HepG2 (cell line): ENCODE results near the gene PPRC1. TPM values are rescaled to one million over a fixed set of nuclear protein-coding genes. Genes with fewer than 3 reads are reported as not detected.

ENCODE experiments used
- ATAC-seq: fragments of 200-7000 bp; cut with Tn5 transposase; 3 replicates; pipeline ENCODE4 v1.9.1; 2020; ENCODE audit warnings: mild to moderate bottlenecking, moderate library complexity
- BruUV-seq: library from RNA; stranded (reverse); fragments of 400-500 nt; replicated peaks from 2 replicates; lab custom pipeline; 2021; lab: Mats Ljungman, UMichigan
- CTCF ChIA-PET: fragments of 300-600 bp; formaldehyde crosslinking; extraction: SDS; loops from one replicate; lab custom pipeline; 2021; ENCODE audit warnings: low total read pairs, inconsistent platforms, low intra/inter-chr PET ratio; lab: Yijun Ruan, JAX
- POLR2A ChIA-PET: fragments of 350-600 bp; sonication (Branson Sonifier 250); formaldehyde crosslinking; loops from one replicate; lab custom pipeline; 2020; ENCODE audit warnings: antibody characterized with exemption, inconsistent platforms; lab: Yijun Ruan, JAX
- DNase-seq: peaks from one replicate; pipeline ENCODE4 v3.0.0-alpha.2; 2015; ENCODE audit warnings: low spot score
- FAIRE-seq: peaks from 3 replicates; lab custom pipeline; 2011; peaks lifted over from hg19 to GRCh38; lab: Jason Lieb, UNC
- H2AFZ ChIP-seq: one replicate; pipeline ENCODE4 v1.6.1; 2011; ENCODE audit warnings: low read length, inconsistent platforms
- H3K27ac ChIP-seq: fragments of 300-600 bp; 3 replicates; pipeline ENCODE4 v1.8.0; 2011; ENCODE audit warnings: mixed run types, mild to moderate bottlenecking, mixed read lengths, low read length, inconsistent platforms; ENCODE audit not compliant: insufficient read depth; ENCODE audit errors: extremely low read length
- H3K27me3 ChIP-seq, 2 experiments: fragments of 200-600 bp in 1 of 2; 2 replicates in 1 of 2; 3 replicates in 1 of 2; pipeline versions ENCODE4 v1.6.0 to v1.8.0; 2011; ENCODE audit warnings: low read length in 2 of 2, mild to moderate bottlenecking in 2 of 2, moderate library complexity in 2 of 2, inconsistent platforms in 1 of 2; ENCODE audit not compliant: insufficient read depth in 2 of 2, control insufficient read depth in 1 of 2
- H3K36me3 ChIP-seq, 2 experiments: fragments of 200-600 bp in 1 of 2; replicated peaks in 1 of 2; 2 replicates in 1 of 2; 3 replicates in 1 of 2; pipeline versions ENCODE4 v1.5.1 to v1.8.0; 2011; ENCODE audit warnings: low read length in 2 of 2, inconsistent platforms in 1 of 2; ENCODE audit not compliant: insufficient read depth in 2 of 2, control insufficient read depth in 1 of 2
- H3K4me1 ChIP-seq: 2 replicates; pipeline ENCODE4 v1.5.1; 2012; ENCODE audit warnings: low read length, inconsistent platforms; ENCODE audit not compliant: insufficient read depth
- H3K4me2 ChIP-seq: 2 replicates; pipeline ENCODE4 v1.6.0; 2011; ENCODE audit warnings: low read depth, low read length, inconsistent platforms
- H3K4me3 ChIP-seq, 3 experiments: fragments of 200-600 bp in 1 of 3; sonication (generic), shearing (Covaris generic) in 1 of 3; replicated peaks in 1 of 3; 2 replicates each; pipeline ENCODE4 v1.5.1; 2011 to 2016; ENCODE audit warnings: low read length in 3 of 3, inconsistent platforms in 2 of 3, low read depth in 2 of 3, mild to moderate bottlenecking in 2 of 3, control low read depth in 1 of 3, mixed read lengths in 1 of 3; ENCODE audit not compliant: insufficient read depth in 1 of 3
- H3K79me2 ChIP-seq: one replicate; pipeline ENCODE4 v1.6.1; 2011; ENCODE audit warnings: low read length, inconsistent platforms; ENCODE audit not compliant: insufficient read depth
- H3K9ac ChIP-seq: 2 replicates; pipeline ENCODE4 v1.6.0; 2011; ENCODE audit warnings: mild to moderate bottlenecking, low read depth, low read length, inconsistent platforms; ENCODE audit not compliant: insufficient read depth
- H3K9me3 ChIP-seq: 2 replicates; pipeline ENCODE4 v1.5.1; 2012; ENCODE audit warnings: mild to moderate bottlenecking, low read length
- H4K20me1 ChIP-seq: 2 replicates; pipeline ENCODE4 v1.6.0; 2011; ENCODE audit warnings: inconsistent platforms, mild to moderate bottlenecking, low read length, moderate library complexity; ENCODE audit not compliant: insufficient read depth
- HNRNPLL ChIP-seq: fragments of 200-400 bp; formaldehyde crosslinking; IDR thresholded peaks from 2 replicates; pipeline ENCODE4 v1.6.1; 2017; ENCODE audit warnings: mild to moderate bottlenecking, low read depth, low read length; ENCODE audit not compliant: poor library complexity, severe bottlenecking
- HOXA9 ChIP-seq: sonication (generic); formaldehyde crosslinking; IDR thresholded peaks from 2 replicates; pipeline ENCODE4 v1.8.1; 2022; ENCODE audit warnings: missing genetic modification reagents, mild to moderate bottlenecking, moderate library complexity, borderline replicate concordance
- KLF6 ChIP-seq: IDR thresholded peaks from 2 replicates; pipeline ENCODE4 v1.8.0; 2016; ENCODE audit warnings: missing biosample characterization, missing genetic modification reagents
- MAFF ChIP-seq: IDR thresholded peaks from 2 replicates; pipeline ENCODE4 v1.6.1; 2011; ENCODE audit warnings: low read depth, low read length, improper control_type of control experiment
- MAFK ChIP-seq, 2 experiments: IDR thresholded peaks in 1 of 2; conservative IDR thresholded peaks in 1 of 2; 2 replicates each; pipeline ENCODE4 v1.6.1; 2011; ENCODE audit warnings: improper control_type of control experiment in 2 of 2, low read length in 2 of 2
- NFYC ChIP-seq: IDR thresholded peaks from 2 replicates; pipeline ENCODE4 v1.6.1; 2016; ENCODE audit warnings: missing genetic modification reagents, missing compliant biosample characterization
- POLR2AphosphoS2 ChIP-seq: IDR thresholded peaks from 2 replicates; pipeline ENCODE4 v1.6.1; 2011; ENCODE audit warnings: low read depth, low read length, improper control_type of control experiment
- SRSF1 ChIP-seq: fragments of 200-400 bp; formaldehyde crosslinking; optimal IDR thresholded peaks from 2 replicates; pipeline ENCODE3; 2017; ENCODE audit warnings: mild to moderate bottlenecking, low read depth, low read length, moderate library complexity
- STAG1 ChIP-seq: sonication (generic); formaldehyde crosslinking; IDR thresholded peaks from 2 replicates; pipeline ENCODE4 v1.4.0; 2020; ENCODE audit warnings: missing genetic modification reagents
- STAT6 ChIP-seq: sonication (generic); formaldehyde crosslinking; IDR thresholded peaks from 2 replicates; pipeline ENCODE4 v1.4.0; 2020; ENCODE audit warnings: missing genetic modification reagents, mild to moderate bottlenecking, borderline replicate concordance
- ZFY ChIP-seq: sonication (generic); formaldehyde crosslinking; IDR thresholded peaks from 2 replicates; pipeline ENCODE4 v1.4.0; 2020; ENCODE audit warnings: missing genetic modification reagents
- ZFYVE20 ChIP-seq: sonication (generic); formaldehyde crosslinking; IDR thresholded peaks from 2 replicates; pipeline ENCODE4 v1.8.0; 2023; ENCODE audit warnings: low read depth, mild to moderate bottlenecking, moderate library complexity, missing genetic modification reagents, borderline replicate concordance
- ZNF83 ChIP-seq: sonication (generic); formaldehyde crosslinking; IDR thresholded peaks from 2 replicates; pipeline ENCODE4 v1.4.0; 2020; ENCODE audit warnings: missing genetic modification reagents, mild to moderate bottlenecking, borderline replicate concordance
- WGBS: methylation state at CpG from one replicate; pipeline ENCODE4 v1.1.6; 2017; ENCODE audit warnings: low lambda C conversion rate; 5-methylcytosine and 5-hydroxymethylcytosine counted together
- in situ Hi-C: cut with HindIII; loops from 2 replicates; pipeline ENCODE4 v1.10.0; 2017; ENCODE audit warnings: low pct_unique_long_range_greater_than_20kb; ENCODE audit not compliant: extremely low pct_ligation_motif_present
- intact Hi-C: fragments of 100-400 bp; cut with micrococcal nuclease; formaldehyde crosslinking; loops from one replicate; pipeline ENCODE4 v1.10.0; 2022; ENCODE audit not compliant: unreplicated experiment
- polyA plus RNA-seq, 8 experiments: library from polyadenylated mRNA; depleted of rRNA in 3 of 8; stranded (reverse) in 7 of 8; unstranded in 1 of 8; fragments of >200 nt; fragmentation: Illumina TruSeq in 4 of 8; extraction: Trizol in 4 of 8; gene quantifications; 2 replicates each; pipeline versions ENCODE4 v1.2.1 to v1.2.3, GENCODE V29; 2011 to 2016; ENCODE audit warnings: low read depth in 4 of 8, missing spikeins in 1 of 8, mixed read lengths in 1 of 8; ENCODE audit not compliant: insufficient read depth in 1 of 8
- total RNA-seq, 5 experiments: library from RNA; depleted of rRNA; stranded (reverse); fragments of >200 nt; fragmentation: Illumina TruSeq; extraction: Trizol; gene quantifications; 2 replicates each; pipeline ENCODE4 v1.2.3, GENCODE V29; 2016; ENCODE audit warnings: low read depth in 1 of 5

The PPRC1 gene
- total and polyA plus RNA-seq, 2 of the 13 experiments (the other 11 are each of a cell fraction or from before 2014, with no cell fraction given): 18.7 to 24.2 TPM

DNA sequence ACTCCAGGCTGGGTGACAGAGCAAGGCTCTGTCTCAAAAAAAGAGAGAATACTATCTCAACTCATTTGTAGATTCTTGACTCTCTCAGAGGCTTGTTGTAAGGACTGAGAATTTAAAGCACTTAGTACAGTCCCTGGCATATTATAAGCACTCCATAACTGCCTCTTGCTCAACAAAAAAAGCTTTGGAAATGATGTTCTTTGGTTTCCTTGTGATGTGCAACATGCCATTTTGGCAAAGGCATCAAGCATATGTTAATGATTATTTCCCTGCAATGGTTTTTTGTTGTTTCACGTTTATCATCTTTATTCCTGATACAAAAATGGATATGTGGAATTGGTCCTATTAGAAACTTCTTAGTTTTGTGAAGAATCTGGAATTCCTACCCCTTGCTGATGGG, 35.0 kb downstream of the PPRC1 start (continued):
- no peak for TF ChIP-seq STAT6
- no peak for TF ChIP-seq HOXA9 (CRISPR knock-in tag)
- TF ChIP-seq ZFY (CRISPR knock-in tag): no peak
- TF ChIP-seq SRSF1: no peak
- no peak for TF ChIP-seq STAG1 (CRISPR knock-in tag)
- no peak for TF ChIP-seq NFYC (CRISPR knock-in tag)
- TF ChIP-seq ZNF83: no peak
- TF ChIP-seq KLF6 (CRISPR knock-in tag): no peak
- TF ChIP-seq ZFYVE20: no peak
- no peak for TF ChIP-seq POLR2AphosphoS2

GRCh38 chr10:102170602-102171001, 37.8 kb downstream of the PPRC1 start:
- no TSS peak for BruUV-seq
- Histone ChIP-seq H3K9me3 (no peaks in the 10 kb centered on the region), H3K36me3 (no peaks in the 10 kb centered on the region), H3K4me1 (0 out of 2 replicates have a peak, but pooled peaks cover 5% of the 10 kb centered on the region), H3K4me3 (no peak overlapping the region), H3K27me3 (peaks cover 0 to 10% of the 10 kb centered on the region in 2 experiments; a peak in 2 of 5 replicates), H3K9ac (no peak overlapping the region), H3K4me2 (no peak overlapping the region), H3K79me2 (no peaks in the 10 kb centered on the region), H3K27ac (no peak overlapping the region), H4K20me1 (no peaks in the 10 kb centered on the region), H2AFZ (no peak overlapping the region)
- in situ Hi-C loops (no loop called here), intact Hi-C loops (no loop called here)
- 61% methylated on average over 3 of the region's 3 CpGs for WGBS
- FAIRE-seq: no peak
- CTCF ChIA-PET: no interaction called here
- no peak for DNase-seq
- TF ChIP-seq MAFK (conservative IDR thresholded peaks at IDR 0.05 in 1 of 2, IDR thresholded peaks at IDR 0.05 in 1 of 2; ENCODE audit: low read length in 2 of 2): peak; percentile 18 to 52; a peak in 2 of 4 replicates
- no peak for TF ChIP-seq HNRNPLL
- peak; percentile 54; the same call in 1 of the 2 replicates for TF ChIP-seq MAFF
- no peak for ATAC-seq
- POLR2A ChIA-PET: interaction anchor here (0.8 kb wide), 1 partner anchor 205 kb away, joined by 3 read pairs; no protein-coding TSS in a partner anchor
